ENCODE measurements around the gene DGAT2. TPM values are rescaled to one million over a fixed set of nuclear protein-coding genes. Genes with fewer than 3 reads are reported as not detected.

The DGAT2 gene
- total and polyA plus RNA-seq, 8 donors = 0.56 to 15.7 (median 2.2) TPM

- H3K9me3 ChIP-seq = no peaks in the 10 kb centered on the region
- WGBS, 2 donors = 0 to 1% methylated on average over 30 to 39 of the region's 39 CpGs
- FAIRE-seq (peak; percentile 91), DNase-seq (peak; percentile 93 to 99 (median 98)), ATAC-seq (peak; percentile 93 to 97 (median 94))
- no peaks in the 10 kb centered on the region for H3K36me3 ChIP-seq
- H3K4me3 ChIP-seq = peak within 1 kb of the TSS; percentile 59 to 93 (median 91)
- intact Hi-C loops (cut with DNase I) = no loop called here
- H3K4me1 ChIP-seq = peaks cover 0 to 19% (median 0%) of the 10 kb centered on the region in 3 donors
- no peaks in the 10 kb centered on the region for H3K27me3 ChIP-seq
- TF ChIP-seq, protein P1, sequence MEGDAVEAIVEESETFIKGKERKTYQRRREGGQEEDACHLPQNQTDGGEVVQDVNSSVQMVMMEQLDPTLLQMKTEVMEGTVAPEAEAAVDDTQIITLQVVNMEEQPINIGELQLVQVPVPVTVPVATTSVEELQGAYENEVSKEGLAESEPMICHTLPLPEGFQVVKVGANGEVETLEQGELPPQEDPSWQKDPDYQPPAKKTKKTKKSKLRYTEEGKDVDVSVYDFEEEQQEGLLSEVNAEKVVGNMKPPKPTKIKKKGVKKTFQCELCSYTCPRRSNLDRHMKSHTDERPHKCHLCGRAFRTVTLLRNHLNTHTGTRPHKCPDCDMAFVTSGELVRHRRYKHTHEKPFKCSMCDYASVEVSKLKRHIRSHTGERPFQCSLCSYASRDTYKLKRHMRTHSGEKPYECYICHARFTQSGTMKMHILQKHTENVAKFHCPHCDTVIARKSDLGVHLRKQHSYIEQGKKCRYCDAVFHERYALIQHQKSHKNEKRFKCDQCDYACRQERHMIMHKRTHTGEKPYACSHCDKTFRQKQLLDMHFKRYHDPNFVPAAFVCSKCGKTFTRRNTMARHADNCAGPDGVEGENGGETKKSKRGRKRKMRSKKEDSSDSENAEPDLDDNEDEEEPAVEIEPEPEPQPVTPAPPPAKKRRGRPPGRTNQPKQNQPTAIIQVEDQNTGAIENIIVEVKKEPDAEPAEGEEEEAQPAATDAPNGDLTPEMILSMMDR (IDR thresholded peaks at IDR 0.05) = peak in 1 of 4 donors; percentile 24
- H3K27ac ChIP-seq = peak within 1 kb of the TSS; percentile 65 to 93 (median 88)
Measured at GRCh38 chr11:75814677-75815344, 46.2 kb downstream of the DGAT2 start, which contains the start of gene UVRAG. TSS of gene UVRAG (plus strand) at chr11:75815210. CDS start at chr11:75815408, 198 bp downstream.

GRCh38 chr11:75815345-75816168 lies 47.0 kb downstream of the DGAT2 start:
- TF ChIP-seq, protein P1 (IDR thresholded peaks at IDR 0.05) = no peak
- peak; percentile 28 to 47 (median 36) for ATAC-seq
- peak in 3 of 6 donors; percentile 14 to 88 (median 48) for DNase-seq
- Histone ChIP-seq H3K4me1 (peaks cover 0 to 24% (median 0%) of the 10 kb centered on the region in 3 donors), H3K36me3 (no peaks in the 10 kb centered on the region), H3K4me3 (peak overlapping the region; percentile 59 to 93 (median 91)), H3K27me3 (no peaks in the 10 kb centered on the region), H3K9me3 (no peaks in the 10 kb centered on the region), H3K27ac (peak overlapping the region; percentile 65 to 93 (median 88))
- 0% methylated on average over 32 to 60 of the region's 60 CpGs for WGBS, 2 donors
- intact Hi-C loops (cut with DNase I) = no loop called here
- FAIRE-seq = no peak

DNA sequence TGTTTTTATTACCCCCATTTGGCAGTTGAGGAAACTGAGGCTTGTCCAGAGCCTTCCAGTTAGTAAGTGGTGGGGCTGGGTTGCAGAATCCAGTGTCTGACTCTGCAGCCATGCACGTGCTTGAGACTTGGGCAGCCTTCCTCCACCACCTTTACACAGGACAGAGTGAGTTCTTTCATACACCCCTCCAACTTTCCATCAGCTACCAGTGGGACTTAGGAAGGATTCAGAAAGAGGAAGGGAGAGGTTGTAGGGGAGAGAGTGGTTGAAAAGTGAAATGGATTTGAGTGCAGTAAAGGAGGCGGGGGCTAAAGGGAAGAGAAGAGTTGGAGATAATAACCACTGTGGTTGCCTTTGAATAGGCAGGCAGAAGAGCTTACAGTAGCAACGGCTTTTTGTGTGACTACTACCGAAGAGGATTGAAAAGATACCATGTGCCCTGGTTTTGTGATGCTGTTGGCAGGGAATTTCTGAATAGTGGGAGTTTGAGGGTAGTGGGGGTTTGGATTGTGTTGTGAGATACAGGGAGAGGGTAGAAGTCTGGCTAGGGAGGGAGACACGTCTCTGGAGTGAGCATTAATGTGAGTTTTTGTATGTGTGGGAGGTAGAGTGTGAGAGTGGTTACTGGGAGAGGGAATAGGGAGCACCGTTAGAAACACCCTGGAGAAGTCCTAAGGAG lies 48.1 kb downstream of the DGAT2 start:
- DNase-seq = no peak
- TF ChIP-seq, protein P1 (IDR thresholded peaks at IDR 0.05) = no peak
- Histone ChIP-seq H3K27me3 (no peaks in the 10 kb centered on the region), H3K4me1 (peaks cover 0 to 25% (median 0%) of the 10 kb centered on the region in 3 donors), H3K27ac (no peak overlapping the region), H3K4me3 (peak overlapping the region in 3 of 4 donors; percentile 59 to 93 (median 89)), H3K9me3 (no peaks in the 10 kb centered on the region), H3K36me3 (no peaks in the 10 kb centered on the region)
- ATAC-seq = no peak
- FAIRE-seq = no peak
- WGBS, 2 donors = 34 to 41% methylated on average over 6 of the region's 6 CpGs
- intact Hi-C loops (cut with DNase I) = no loop called here

- intact Hi-C loops (cut with DNase I) = no loop called here
- no peaks in the 10 kb centered on the region for H3K36me3 ChIP-seq
- H3K4me3 ChIP-seq = no peak overlapping the region
- TF ChIP-seq, protein P1 (IDR thresholded peaks at IDR 0.05) = no peak
- FAIRE-seq (no peak), ATAC-seq (peak in 2 of 4 donors; percentile 35 to 47), DNase-seq (no peak)
- H3K9me3 ChIP-seq = no peaks in the 10 kb centered on the region
- 71 to 79% methylated on average over 1 of the region's 1 CpG for WGBS, 2 donors
- H3K27me3 ChIP-seq = no peaks in the 10 kb centered on the region
- no peak overlapping the region for H3K27ac ChIP-seq
- peaks cover 0 to 29% (median 0%) of the 10 kb centered on the region in 3 donors for H3K4me1 ChIP-seq
Measured at GRCh38 chr11:75820645-75821044, 52.1 kb downstream of the DGAT2 start.
